Mesenchymal stem cell (in vitro differentiated cells and primary cell): ENCODE data around the gene CYP2U1.
A peak's percentile ranks its signal among the peaks of the same experiment; 100 is the strongest.

Experiments used
- DNase-seq: peaks from one replicate; pipeline ENCODE4 v3.0.0-alpha.2; 2013
- H2AFZ ChIP-seq: one replicate; pipeline ENCODE4 v1.6.1; 2013; ENCODE audit warnings: low read depth, mild to moderate bottlenecking, control low read depth, inconsistent platforms, low read length, moderate library complexity
- H2AK5ac ChIP-seq: 2 replicates; pipeline ENCODE4 v1.6.1; 2013; ENCODE audit warnings: low read length, moderate library complexity, mild to moderate bottlenecking, inconsistent platforms; ENCODE audit not compliant: severe bottlenecking
- H2BK120ac ChIP-seq: one replicate; pipeline ENCODE4 v1.6.1; 2013; ENCODE audit warnings: low read depth, mild to moderate bottlenecking, inconsistent platforms, low read length, moderate library complexity
- H2BK12ac ChIP-seq, 2 experiments: one replicate each; pipeline ENCODE4 v1.6.1; 2013; ENCODE audit warnings: inconsistent platforms in 2 of 2, low read length in 2 of 2, mild to moderate bottlenecking in 2 of 2, moderate library complexity in 2 of 2, control low read depth in 1 of 2
- H2BK15ac ChIP-seq: one replicate; pipeline ENCODE4 v1.6.1; 2013; ENCODE audit warnings: mild to moderate bottlenecking, low read depth, inconsistent platforms; ENCODE audit not compliant: poor library complexity, severe bottlenecking
- H2BK5ac ChIP-seq: 2 replicates; pipeline ENCODE4 v1.6.1; 2013; ENCODE audit warnings: low read depth, mild to moderate bottlenecking, low read length, control low read depth, inconsistent platforms; ENCODE audit not compliant: poor library complexity, severe bottlenecking
- H3K14ac ChIP-seq, 2 experiments: one replicate each; pipeline ENCODE4 v1.6.1; 2013; ENCODE audit warnings: inconsistent platforms in 2 of 2, low read length in 2 of 2, control low read depth in 1 of 2, mild to moderate bottlenecking in 1 of 2, moderate library complexity in 1 of 2
- H3K18ac ChIP-seq, 2 experiments: one replicate each; pipeline ENCODE4 v1.6.1; 2013; ENCODE audit warnings: inconsistent platforms in 2 of 2, low read length in 2 of 2, control low read depth in 1 of 2, low read depth in 1 of 2, mild to moderate bottlenecking in 1 of 2
- H3K23ac ChIP-seq, 2 experiments: one replicate each; pipeline ENCODE4 v1.6.1; 2013; ENCODE audit warnings: inconsistent platforms in 2 of 2, low read length in 2 of 2, mild to moderate bottlenecking in 2 of 2, moderate library complexity in 2 of 2, control low read depth in 1 of 2
- H3K27ac ChIP-seq: 2 replicates; pipeline ENCODE4 v1.5.1; 2013; ENCODE audit warnings: mild to moderate bottlenecking, moderate library complexity, low read length, control low read depth, inconsistent platforms; ENCODE audit not compliant: poor library complexity, severe bottlenecking
- H3K27me3 ChIP-seq, 2 experiments: 2 replicates each; pipeline versions ENCODE4 v1.6.1 to v1.7.0; 2013; ENCODE audit warnings: low read length in 2 of 2, mild to moderate bottlenecking in 2 of 2, moderate library complexity in 2 of 2, control low read depth in 1 of 2, inconsistent platforms in 1 of 2; ENCODE audit not compliant: control insufficient read depth in 1 of 2, insufficient read depth in 1 of 2
- H3K36me3 ChIP-seq, 2 experiments: 2 replicates each; pipeline versions ENCODE4 v1.6.1 to v1.7.0; 2013; ENCODE audit warnings: low read length in 2 of 2, control low read depth in 1 of 2, inconsistent platforms in 1 of 2, low read depth in 1 of 2, mild to moderate bottlenecking in 1 of 2; ENCODE audit not compliant: insufficient read depth in 2 of 2, control insufficient read depth in 1 of 2
- H3K4ac ChIP-seq, 2 experiments: one replicate each; pipeline ENCODE4 v1.6.1; 2013; ENCODE audit warnings: inconsistent platforms in 2 of 2, low read length in 2 of 2, mild to moderate bottlenecking in 2 of 2, moderate library complexity in 2 of 2, control low read depth in 1 of 2, low read depth in 1 of 2
- H3K4me1 ChIP-seq: 2 replicates; pipeline ENCODE4 v1.6.1; 2013; ENCODE audit warnings: low read depth, low read length, control low read depth; ENCODE audit not compliant: control insufficient read depth, insufficient read depth
- H3K4me2 ChIP-seq: 2 replicates; pipeline ENCODE4 v1.6.1; 2013; ENCODE audit warnings: low read length, mild to moderate bottlenecking, inconsistent platforms; ENCODE audit not compliant: poor library complexity, severe bottlenecking
- H3K4me3 ChIP-seq, 2 experiments: 2 replicates each; pipeline versions ENCODE4 v1.5.1 to v1.7.0; 2013; ENCODE audit warnings: low read length in 2 of 2, mild to moderate bottlenecking in 2 of 2, control low read depth in 1 of 2, low read depth in 1 of 2; ENCODE audit not compliant: insufficient read depth in 1 of 2
- H3K79me1 ChIP-seq: replicated peaks from 2 replicates; pipeline ENCODE4 v1.6.1; 2013; ENCODE audit warnings: mild to moderate bottlenecking, control low read depth, low read length, inconsistent platforms; ENCODE audit not compliant: poor library complexity, severe bottlenecking
- H3K9ac ChIP-seq: 2 replicates; pipeline ENCODE4 v1.7.0; 2013; ENCODE audit warnings: mild to moderate bottlenecking, low read length, moderate library complexity
- H3K9me3 ChIP-seq: 2 replicates; pipeline ENCODE4 v1.7.0; 2013; ENCODE audit warnings: mild to moderate bottlenecking, low read length; ENCODE audit not compliant: control insufficient read depth
- H4K8ac ChIP-seq: one replicate; pipeline ENCODE4 v1.6.1; 2013; ENCODE audit warnings: inconsistent platforms, mild to moderate bottlenecking, low read length, moderate library complexity
- H4K91ac ChIP-seq: one replicate; pipeline ENCODE4 v1.6.1; 2013; ENCODE audit warnings: mild to moderate bottlenecking, low read length, inconsistent platforms
- WGBS: methylation state at CpG from one replicate; pipeline ENCODE4 v1.1.7; 2013; ENCODE audit warnings: mixed read lengths; 5-methylcytosine and 5-hydroxymethylcytosine counted together

CYP2U1 gene

GRCh38 chr4:107945809-107946208 is 14.5 kb downstream of the CYP2U1 start:
- Histone ChIP-seq H2BK15ac (no peak overlapping the region), H3K27ac (no peak overlapping the region), H3K18ac (no peak overlapping the region), H4K8ac (no peak overlapping the region), H3K14ac (no peak overlapping the region), H2BK120ac (no peak overlapping the region), H2BK5ac (no peak overlapping the region), H2AK5ac (no peak overlapping the region), H4K91ac (no peak overlapping the region), H3K36me3 (peaks cover 0 to 43% of the 10 kb centered on the region in 2 experiments), H3K27me3 (no peaks in the 10 kb centered on the region), H2BK12ac (no peak overlapping the region), H3K4me3 (no peak overlapping the region), H3K23ac (no peak overlapping the region), H3K4ac (no peak overlapping the region), H3K79me1 (no peaks in the 10 kb centered on the region), H3K4me1 (no peaks in the 10 kb centered on the region), H3K4me2 (no peak overlapping the region), H3K9ac (no peak overlapping the region), H3K9me3 (no peaks in the 10 kb centered on the region), H2AFZ (no peak overlapping the region)
- no peak for DNase-seq
- 97% methylated on average over 2 of the region's 3 CpGs for WGBS

GRCh38 chr4:107950746-107951540 is 19.6 kb downstream of the CYP2U1 start:
- H3K9ac ChIP-seq, result no peak overlapping the region
- peak overlapping the region; percentile 75 for H2BK5ac ChIP-seq
- no peak overlapping the region for H3K4me3 ChIP-seq
- no peak overlapping the region for H3K23ac ChIP-seq
- H2BK12ac ChIP-seq, result no peak overlapping the region
- no peak overlapping the region for H2BK15ac ChIP-seq
- H3K9me3 ChIP-seq, result no peaks in the 10 kb centered on the region
- peaks cover 0 to 39% of the 10 kb centered on the region in 2 experiments for H3K36me3 ChIP-seq
- peaks cover 2% of the 10 kb centered on the region for H3K4me1 ChIP-seq
- H2AFZ ChIP-seq, result no peak overlapping the region
- H2BK120ac ChIP-seq, result no peak overlapping the region
- WGBS, result no CpG with 5 or more reads among the region's 2 CpGs
- H3K27me3 ChIP-seq, result no peaks in the 10 kb centered on the region
- peak overlapping the region; percentile 88 for H3K27ac ChIP-seq
- H4K91ac ChIP-seq, result no peak overlapping the region
- H3K14ac ChIP-seq, result peak overlapping the region in 1 of 2 experiments; percentile 57
- H4K8ac ChIP-seq, result no peak overlapping the region
- H2AK5ac ChIP-seq, result no peak overlapping the region
- no peak overlapping the region for H3K18ac ChIP-seq
- H3K4ac ChIP-seq, result no peak overlapping the region
- H3K4me2 ChIP-seq, result no peak overlapping the region
- H3K79me1 ChIP-seq, result no peaks in the 10 kb centered on the region
- no peak for DNase-seq

DNA sequence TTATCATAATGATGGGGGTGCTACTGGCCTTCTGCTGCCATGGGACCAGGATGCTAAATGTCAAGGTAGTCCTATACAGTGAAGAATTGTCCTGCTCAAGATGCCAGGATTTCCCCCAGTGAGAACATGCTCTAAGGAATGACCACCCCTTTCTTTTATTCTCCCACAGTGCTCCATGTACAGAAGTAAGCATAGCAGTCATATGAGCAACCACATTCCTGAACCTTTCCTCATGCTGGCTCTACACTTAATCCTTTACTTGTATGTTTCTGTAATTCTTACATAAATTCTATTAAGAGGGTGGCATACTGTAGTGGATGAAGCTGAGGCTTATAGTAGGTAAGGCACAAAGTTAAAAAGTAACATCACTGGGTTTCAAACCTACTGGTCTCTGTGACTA is 20.2 kb downstream of the CYP2U1 start:
- Histone ChIP-seq H3K4me2 (no peak overlapping the region), H3K79me1 (no peaks in the 10 kb centered on the region), H3K27me3 (no peaks in the 10 kb centered on the region), H3K27ac (peak overlapping the region; percentile 94), H3K18ac (peak overlapping the region in 1 of 2 experiments; percentile 28), H2BK15ac (no peak overlapping the region), H2AFZ (no peak overlapping the region), H3K4me3 (no peak overlapping the region), H4K8ac (no peak overlapping the region), H3K36me3 (peaks cover 0 to 35% of the 10 kb centered on the region in 2 experiments), H4K91ac (no peak overlapping the region), H2BK120ac (no peak overlapping the region), H3K4ac (no peak overlapping the region), H2AK5ac (no peak overlapping the region), H3K23ac (no peak overlapping the region), H2BK12ac (no peak overlapping the region), H2BK5ac (peak overlapping the region; percentile 75), H3K9ac (no peak overlapping the region), H3K9me3 (no peaks in the 10 kb centered on the region), H3K14ac (peak overlapping the region in 1 of 2 experiments; percentile 57), H3K4me1 (peaks cover 2% of the 10 kb centered on the region)
- DNase-seq, result peak; percentile 68

DNA sequence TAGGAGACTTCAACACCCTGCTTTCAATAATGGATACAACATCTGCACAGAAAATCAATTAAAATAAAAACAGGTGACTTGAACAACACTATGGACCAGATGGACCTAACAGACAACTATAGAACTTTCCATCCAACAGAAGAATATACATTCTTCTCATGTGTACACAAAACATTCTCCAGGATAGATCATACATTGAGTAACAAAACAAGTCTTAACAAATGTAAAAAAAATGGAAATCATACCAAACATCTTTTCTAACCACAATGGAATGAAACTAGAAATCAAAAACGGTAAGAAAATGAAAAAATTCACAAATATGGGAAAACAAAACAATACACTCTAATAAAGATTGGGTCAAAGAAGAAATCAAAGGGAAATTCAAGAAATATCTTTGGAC is 24.7 kb downstream of the CYP2U1 start:
- H4K91ac ChIP-seq, result no peak overlapping the region
- H3K4me2 ChIP-seq, result no peak overlapping the region
- H3K36me3 ChIP-seq, result peaks cover 0 to 8% of the 10 kb centered on the region in 2 experiments
- no peak overlapping the region for H3K18ac ChIP-seq
- no peak overlapping the region for H2BK5ac ChIP-seq
- H3K23ac ChIP-seq, result no peak overlapping the region
- H3K27me3 ChIP-seq, result no peaks in the 10 kb centered on the region
- no peak overlapping the region for H2AK5ac ChIP-seq
- H3K14ac ChIP-seq, result no peak overlapping the region
- H2BK12ac ChIP-seq, result no peak overlapping the region
- H3K27ac ChIP-seq, result no peak overlapping the region
- no peak overlapping the region for H2AFZ ChIP-seq
- H2BK120ac ChIP-seq, result no peak overlapping the region
- H3K4ac ChIP-seq, result no peak overlapping the region
- H3K9me3 ChIP-seq, result no peaks in the 10 kb centered on the region
- no peak overlapping the region for H2BK15ac ChIP-seq
- H4K8ac ChIP-seq, result no peak overlapping the region
- no peak for DNase-seq
- no peak overlapping the region for H3K4me3 ChIP-seq
- H3K9ac ChIP-seq, result no peak overlapping the region
- no peaks in the 10 kb centered on the region for H3K79me1 ChIP-seq
- peaks cover 2% of the 10 kb centered on the region for H3K4me1 ChIP-seq
- no CpG with 5 or more reads among the region's 1 CpG for WGBS
